GM19193 (cell line): ENCODE measurements around the gene TAB2.

Experiments used
- POLR2A ChIP-seq: IDR thresholded peaks from 4 replicates; pipeline ENCODE4 v1.6.1; 2011; ENCODE audit not compliant: insufficient read depth, insufficient read length; ENCODE audit errors: extremely low read depth

TAB2 gene

DNA sequence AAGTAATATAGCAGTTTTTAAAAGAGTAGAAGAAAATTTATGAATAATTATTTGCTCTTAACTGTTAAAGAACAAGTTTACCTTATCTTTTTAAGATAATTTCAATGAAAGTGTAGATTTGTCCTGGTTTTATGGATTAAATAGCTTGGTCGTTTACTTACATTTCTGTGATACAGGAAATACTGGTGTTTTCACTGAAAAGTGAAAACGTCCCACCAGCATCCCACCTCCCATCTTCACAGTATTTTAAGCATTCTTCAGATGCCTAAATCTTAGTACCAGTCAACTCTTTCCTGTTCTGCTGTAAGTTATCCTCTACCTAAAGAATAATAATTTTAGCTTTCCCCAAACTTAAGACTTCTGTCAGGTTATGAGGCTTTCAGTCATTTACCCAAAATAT, 5.8 kb downstream of the TAB2 start:
- TF ChIP-seq POLR2A = no peak

DNA sequence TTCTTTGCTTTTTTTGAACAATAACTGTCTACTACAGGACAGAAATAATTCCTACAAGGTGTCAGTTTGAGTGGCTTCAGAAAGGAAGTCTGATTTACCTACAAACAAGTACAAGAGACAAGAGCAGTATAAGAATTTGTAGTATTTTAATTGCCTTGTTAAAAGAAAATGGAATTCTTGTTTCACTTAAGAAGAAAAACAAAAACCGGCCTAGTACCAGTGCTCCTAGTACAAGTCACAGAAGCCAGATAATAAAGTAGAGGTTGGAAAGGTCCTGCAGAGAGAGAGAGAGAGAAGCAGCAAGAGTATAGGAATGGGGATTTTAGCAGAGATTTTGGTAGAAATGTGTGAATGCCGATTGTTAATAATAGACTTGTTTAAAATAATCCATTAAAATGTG, 6.4 kb downstream of the TAB2 start:
- no peak for TF ChIP-seq POLR2A

DNA sequence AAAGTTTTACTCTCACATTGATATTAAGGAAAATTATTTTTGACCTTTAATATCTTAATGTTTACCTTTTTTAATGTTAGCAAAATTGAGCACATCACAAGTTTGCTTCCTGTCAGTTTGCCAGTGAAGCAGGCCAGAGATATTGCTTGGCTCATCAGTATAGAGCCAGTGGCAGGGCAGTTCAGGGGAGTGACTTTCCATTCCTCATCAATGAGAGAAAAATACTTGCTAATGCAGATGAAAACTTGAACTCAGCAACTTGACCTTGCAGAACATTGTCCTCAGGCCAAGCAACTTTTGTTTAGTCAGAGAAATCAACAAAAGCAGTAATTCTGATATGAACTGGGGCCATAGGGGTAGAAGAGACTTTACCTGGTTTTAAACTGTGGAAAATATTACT, 6.9 kb downstream of the TAB2 start:
- no peak for TF ChIP-seq POLR2A

DNA sequence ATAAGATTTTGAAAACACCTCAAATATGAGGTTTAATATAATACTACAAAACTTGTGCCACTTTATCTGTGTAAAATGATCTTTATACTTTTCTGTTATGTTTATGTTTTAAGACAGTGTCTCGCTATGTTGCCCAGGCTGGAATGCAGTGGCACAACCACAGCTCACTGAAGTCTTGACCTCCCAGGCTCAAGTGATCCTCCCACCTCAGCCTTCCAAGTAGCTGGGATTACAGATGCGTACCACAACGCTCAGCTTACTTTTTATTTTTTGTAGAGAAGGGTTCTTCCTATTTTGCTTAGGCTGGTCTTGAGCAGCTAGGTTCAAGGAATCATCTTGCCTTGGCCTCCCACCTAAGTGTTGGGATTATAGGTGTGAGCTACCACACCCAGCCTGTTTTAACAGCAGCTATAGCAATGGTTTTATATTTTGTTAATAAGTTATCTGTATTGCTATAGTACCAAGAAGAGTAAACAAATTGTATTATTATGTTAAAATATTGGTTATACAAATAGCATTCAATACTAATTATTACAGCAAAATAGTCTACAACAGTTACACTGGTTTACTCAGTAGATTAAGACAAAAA, 8.2 kb downstream of the TAB2 start:
- TF ChIP-seq POLR2A = no peak

DNA sequence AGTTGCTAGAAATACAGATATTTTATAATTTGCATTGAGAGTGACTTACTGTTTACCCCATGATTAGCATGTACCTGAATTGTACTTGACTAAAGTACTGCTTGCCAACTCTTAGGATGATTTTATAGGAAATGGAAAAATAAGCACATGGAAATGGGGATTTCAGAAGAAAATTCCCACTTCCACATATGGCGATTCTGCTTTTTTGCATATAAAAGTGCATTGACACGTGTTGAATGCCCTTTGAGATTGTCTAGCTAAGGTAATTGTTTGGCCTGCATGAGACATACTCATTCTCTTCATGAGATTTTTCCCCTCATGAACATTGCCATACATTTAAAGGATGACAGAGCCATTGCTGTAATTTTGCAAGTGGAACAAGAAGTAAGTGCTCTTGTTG, 10.1 kb downstream of the TAB2 start:
- TF ChIP-seq POLR2A = no peak

DNA sequence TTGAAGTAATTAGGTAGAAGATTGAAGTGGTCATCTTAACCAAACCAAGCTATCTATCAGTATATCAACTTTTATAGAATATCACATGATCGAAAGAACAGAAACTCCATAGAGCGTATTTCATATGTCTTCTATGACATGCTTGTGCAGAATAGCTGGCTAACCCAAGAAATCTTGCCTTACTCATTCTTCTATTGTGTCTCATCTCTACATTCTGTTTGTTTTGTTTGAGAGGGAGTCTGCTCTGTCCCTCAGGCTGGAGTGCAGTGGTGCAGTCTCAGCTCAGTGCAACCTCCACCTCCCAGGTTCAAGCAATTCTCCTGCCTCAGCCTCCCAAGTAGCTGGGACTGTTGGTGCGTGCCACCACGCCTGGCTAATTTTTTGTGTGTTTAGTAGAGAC, 10.6 kb downstream of the TAB2 start:
- no peak for TF ChIP-seq POLR2A

DNA sequence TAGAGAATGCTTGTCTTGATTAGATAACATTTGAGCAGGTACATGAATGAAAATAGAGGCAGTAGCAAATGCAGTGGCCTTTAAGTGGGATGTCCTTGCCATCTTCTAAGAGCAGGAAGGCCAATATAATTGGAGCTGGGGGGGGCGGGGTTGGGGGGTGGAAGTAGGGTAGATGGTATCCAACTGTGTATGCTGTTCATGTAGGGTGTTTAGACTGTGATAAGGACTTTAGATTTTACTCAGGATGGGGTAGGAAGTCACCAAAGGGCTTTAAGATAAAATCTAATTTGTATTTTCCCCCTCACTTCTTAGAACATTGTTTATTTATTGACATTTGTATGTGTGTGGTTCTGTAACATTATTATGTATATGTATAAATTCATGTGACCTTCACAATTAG, 12.0 kb downstream of the TAB2 start:
- TF ChIP-seq POLR2A = no peak

DNA sequence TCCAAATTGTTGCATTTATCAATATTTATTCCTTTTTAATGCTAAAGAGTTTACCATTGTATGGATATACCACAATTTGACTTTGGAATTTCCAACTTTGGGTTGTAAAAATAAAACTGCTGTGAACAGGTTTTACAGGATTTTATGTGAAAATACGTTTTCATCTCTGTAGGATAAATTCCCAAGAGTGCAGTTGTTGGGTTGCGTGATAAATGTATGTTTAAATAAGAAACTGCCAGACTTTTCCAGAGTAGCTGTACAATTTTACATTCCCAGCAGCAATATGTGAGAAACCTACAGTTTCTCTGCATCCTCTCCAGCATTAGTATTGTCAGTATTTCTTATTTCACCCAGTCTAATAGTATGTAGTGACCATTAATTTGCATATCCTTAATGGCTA, 12.6 kb downstream of the TAB2 start:
- no peak for TF ChIP-seq POLR2A

DNA sequence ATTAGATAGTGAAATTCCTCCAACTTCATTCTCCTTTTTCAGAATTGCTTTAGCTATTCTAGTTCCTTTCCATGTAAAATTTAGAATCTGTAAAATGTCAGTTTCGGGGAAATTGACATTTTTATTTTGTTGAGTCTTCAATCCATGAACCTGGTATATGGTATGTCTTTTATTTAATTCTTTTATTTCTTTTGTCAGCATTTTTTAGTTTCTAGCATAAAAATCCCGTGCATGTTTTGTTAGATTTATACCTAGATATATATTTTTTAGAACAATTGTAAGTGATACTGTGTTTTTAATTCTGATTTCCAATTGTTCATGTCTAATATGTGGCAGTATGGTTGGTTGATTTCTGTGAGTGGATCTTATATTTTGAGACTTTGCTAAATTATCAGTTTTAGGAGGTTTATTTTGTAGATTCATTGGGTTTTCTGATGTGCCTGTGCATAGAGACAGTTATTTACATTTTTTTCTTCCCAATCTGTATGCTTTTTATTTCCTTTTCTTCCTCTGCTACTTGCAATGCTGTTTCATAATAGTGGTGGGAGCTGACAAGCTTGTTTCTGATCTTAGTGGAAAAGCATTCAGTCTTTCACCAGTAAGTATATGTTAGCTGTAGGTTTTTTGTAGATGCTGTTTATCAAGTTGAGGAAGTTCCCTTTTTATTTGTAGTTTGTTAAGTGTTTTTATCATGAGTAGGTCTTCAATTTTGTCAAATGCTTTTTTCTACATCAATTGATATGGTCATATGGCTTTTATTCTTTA, 13.7 kb downstream of the TAB2 start:
- no peak for TF ChIP-seq POLR2A

DNA sequence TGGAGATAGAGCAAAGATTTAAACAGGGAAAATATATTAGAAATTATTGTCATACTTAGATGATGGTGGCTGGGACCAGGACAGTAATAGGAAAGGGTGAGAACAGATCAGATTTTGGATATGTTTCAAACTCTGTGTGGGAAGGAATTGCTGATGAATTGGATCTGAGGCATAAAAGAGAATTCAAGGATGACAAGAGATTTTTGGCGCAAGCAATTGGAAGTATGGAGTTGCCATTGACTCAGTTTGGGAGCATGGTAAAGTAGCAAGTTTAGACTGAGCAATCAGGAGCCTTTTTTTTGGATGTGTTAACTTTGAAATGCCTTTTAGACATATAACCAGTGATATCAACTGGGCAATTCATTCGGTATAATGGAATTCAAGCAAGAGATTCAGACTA, 14.4 kb downstream of the TAB2 start:
- no peak for TF ChIP-seq POLR2A

DNA sequence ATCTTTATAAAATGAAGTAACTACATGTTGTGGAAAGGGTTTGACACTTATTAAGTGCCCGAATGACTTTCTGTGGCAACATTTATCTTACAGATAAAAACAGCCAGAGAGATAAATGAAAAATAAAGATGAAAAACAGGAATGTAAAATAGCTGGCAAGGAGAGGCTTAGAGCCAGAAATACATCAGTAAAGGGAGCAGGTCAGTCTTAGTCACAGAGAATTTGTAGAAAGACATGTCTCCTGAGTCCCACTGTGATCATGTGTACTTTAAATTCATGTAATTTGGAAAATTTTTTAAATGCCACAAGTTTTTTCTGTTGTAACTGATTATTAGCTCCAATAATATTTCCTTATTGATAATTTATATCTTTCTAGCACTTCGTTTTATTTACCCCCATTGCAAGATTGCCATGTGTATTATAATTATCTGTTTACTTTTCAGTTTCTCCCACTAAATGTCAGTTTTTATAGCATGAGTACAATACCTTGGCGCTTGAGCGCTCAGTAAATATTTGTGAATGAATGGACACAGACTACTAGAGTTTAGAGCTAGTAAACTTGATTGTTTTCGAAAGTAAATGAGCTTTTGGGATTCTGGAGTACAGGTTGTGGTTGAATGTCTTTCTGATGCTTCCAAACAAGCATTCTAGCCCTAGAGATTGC, 15.2 kb downstream of the TAB2 start:
- no peak for TF ChIP-seq POLR2A

DNA sequence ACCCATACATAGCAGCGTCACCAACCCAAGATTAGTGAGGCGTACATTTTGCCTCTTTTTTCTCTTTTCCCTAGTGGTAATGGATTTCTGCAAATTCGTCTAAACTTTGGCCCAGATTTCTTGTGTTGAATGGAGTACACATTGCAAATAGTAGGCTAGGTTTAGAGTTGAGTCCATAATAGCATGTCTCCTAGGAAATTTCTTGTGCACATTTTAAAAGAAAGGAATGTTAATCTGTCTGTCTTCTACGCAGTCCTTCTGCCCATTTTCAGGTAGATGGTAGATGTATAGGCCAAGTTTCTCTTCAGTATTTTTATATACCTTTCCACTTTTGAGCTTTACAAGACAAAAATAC, 15.7 kb downstream of the TAB2 start:
- TF ChIP-seq POLR2A = no peak

DNA sequence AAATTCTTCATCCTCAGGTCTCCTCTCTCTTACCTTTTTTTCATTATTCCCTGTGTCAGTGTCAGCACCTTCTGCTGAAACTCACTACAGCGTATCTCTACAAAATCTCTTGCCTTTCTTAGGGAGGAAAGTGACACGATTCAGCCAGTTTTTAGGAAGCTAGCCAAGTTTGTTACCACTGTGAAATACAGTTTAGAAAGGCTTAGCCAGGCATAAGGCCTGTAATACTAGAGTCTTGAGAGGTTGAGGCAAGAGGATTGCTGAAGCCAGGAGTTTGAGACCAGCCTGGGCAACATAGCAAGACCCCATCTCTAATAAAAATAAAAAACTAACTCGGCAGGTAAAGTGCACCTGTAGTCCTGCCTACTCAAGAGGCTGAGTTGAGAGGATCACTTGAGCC, 16.7 kb downstream of the TAB2 start:
- no peak for TF ChIP-seq POLR2A

DNA sequence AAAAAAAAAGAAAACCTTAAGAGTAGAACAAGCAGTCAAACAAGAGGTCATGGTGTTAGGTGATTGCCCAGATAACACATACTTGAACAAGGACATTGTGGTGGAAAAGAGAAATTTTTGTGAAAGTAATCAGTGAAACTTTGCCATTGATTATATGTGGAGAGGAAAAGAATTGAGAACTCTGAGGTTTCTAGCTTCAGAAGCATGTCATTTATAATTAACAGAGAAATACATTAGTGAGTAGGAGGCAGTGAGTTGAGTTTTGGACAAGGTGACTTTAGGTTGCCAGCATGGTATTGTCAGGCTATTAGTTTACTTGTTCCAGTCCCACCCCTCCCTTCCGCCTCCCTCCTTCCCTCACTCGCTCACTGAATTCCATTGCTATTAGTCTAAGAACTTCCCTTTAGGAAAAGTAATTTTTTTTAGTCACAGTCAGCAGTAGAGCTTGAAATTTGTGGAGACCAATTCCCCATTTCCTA, 17.2 kb downstream of the TAB2 start:
- no peak for TF ChIP-seq POLR2A

DNA sequence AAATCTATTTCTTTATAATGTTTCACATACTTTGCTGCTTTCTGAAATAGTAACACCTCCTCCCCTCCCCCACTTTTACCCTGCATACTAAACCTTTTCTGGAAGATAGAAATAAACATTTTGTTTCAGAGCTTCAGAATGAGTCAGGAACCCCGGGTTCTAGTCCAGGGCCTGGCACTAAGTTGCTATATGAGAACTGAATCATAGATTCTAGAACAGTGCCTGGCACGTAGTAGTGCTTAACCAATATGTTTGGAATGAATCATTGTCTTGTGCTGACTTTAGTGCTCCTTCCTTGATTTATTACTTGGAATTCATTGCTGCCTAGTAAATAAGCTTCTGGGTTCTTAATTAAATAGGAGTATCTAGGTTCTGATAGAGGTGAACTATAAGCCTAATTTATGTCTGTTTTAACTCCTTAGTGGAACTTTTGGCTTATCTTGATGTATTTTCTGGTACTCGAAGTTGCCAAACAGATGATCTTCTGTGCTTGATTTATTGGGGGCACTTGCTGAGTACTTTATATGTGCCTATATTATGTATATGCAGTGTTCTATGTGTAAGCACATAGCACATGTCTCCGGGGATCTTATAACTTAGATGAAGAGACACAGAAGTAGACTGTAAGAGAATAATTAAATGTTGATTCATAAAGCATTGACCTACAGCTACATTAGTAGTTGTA, 18.6 kb downstream of the TAB2 start:
- TF ChIP-seq POLR2A = no peak

DNA sequence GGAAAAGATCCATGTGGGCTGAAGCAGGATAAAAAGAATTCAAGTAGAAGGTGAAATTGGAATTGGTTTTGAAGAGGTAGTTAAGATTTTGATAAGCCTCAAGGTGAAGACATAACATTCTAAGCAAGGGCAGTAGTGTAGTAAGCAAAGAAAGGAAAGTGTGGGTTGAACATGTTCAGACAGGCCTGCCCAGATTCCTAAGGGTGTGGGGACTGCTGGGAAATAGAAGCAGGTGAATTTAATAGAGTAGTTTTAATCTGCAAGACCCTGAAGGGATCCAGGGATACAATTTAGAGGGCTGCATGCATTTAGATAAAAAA, 19.1 kb downstream of the TAB2 start:
- no peak for TF ChIP-seq POLR2A

DNA sequence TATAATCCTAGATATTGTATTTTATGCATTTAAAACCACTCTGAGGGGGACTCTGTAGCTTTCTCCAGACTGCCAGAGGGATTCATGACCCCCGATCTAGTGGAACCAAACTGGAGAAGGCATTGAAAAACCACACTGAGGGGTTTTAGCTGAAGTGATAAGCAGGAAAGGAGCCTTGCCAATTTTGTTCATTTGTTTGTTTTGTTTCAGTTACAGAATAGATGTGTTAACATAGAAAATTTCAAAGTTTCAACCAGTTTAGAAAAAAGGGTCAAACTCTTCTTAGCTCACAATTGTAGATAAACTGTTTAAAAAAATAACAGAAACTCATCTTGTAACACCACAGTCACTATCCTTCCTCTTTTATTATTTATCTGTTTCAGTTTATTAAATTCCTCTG, 19.8 kb downstream of the TAB2 start:
- no peak for TF ChIP-seq POLR2A

DNA sequence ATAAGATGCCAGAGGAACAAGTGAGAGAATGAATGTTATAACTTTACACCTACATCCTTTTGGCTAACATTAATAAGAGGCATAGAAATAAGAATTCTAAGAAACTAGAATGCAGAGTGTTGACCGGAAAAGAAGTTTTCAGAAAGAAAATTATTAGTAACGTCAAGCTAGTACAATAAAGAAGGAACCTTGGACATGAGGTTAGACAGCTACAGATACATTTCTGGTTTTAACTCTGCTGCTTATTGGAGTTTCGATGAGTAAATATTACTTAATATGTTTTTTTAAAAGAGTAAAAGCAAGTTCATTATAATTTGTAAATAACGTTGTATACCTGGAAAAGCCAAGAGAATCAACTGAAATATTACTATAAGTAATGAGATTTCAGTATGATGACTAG, 22.7 kb downstream of the TAB2 start:
- TF ChIP-seq POLR2A = no peak
